Fibroblast of peridontal ligament (primary cell): ENCODE results near the gene RNASE11.
"Not testable (repeated sequence)": the region's sequence is repeated elsewhere in the genome, so short reads cannot be mapped to it uniquely, and the experiment has no call there.

ENCODE experiments used
- DNase-seq: peaks from one replicate; pipeline ENCODE4 v3.0.0-alpha.2; 2010; ENCODE audit errors: extremely low read depth

Gene RNASE11

DNA sequence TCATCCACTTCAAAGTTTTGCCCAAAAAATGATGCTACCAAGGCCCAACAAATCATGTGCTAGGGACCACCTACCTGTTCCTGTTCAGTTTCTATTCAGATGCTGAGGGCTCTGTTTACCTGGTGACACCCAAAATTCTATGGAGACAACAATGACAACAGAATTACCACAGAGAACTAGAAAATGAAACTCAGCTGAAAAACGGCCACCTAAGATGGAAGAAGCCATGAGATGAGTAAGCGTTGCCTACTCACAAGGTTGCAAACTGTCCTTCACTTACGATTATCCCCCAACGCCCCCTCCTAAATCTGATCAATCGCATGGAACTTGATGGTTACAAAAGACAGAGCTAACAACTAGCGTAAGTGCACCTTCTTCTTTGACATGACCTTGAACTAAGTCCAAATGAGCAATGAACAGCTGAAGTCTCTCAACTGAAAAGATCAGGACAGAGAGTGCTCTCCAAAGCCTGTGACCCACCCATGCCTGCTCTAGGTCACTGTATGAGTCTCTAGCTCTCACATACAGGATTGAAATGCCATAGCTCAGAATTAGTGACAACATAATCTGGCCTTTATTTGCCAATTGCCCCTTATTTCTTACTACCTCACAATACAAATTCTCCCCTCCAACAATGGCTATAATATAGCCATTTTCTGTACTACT is at the start of gene RNASE11:
Gene RNASE11, minus strand, starts transcription at position 513 of the 666 bp plus-strand sequence.
- no peak for DNase-seq

DNA sequence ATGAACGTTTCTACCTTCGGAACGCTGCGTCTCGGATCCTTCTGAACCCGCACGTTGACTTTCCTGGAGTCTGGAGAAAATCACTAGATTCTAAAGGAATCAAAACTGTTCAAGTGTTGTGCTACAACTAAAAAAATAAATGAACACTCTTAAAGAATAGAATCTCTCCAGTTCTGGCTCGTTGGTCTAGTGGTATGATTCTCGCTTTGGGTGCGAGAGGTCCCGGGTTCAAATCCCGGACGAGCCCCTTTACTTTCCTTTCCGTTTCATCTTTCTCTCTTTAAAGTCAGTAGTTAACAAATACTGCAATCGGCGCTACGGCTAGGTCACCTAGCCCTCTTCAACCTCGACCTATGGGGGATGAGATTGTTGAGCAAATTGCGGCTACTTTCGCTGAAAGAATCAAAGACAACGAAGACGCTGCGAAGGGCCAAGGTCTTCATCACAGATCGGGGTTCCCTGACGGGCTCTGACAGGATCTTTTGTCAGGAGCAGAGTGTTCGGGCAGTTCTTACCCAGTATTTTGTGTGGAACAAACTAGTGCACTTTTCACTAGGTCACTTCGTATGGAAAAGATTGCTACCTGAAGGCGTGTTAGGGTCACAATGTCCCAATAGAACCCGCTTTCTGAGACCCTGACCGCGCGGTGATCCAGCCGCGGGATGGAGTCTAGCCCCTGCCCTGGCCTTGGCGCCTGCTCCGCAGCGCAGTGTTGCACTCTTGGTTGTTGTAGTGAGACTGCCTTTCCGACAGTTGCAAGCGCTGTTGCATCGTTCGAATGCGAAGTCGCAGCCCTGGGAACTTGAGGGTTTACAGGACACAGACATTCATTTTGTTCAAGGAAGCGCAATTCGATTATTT is 45.3 kb upstream of the RNASE11 start:
- DNase-seq: peak; percentile 87

DNA sequence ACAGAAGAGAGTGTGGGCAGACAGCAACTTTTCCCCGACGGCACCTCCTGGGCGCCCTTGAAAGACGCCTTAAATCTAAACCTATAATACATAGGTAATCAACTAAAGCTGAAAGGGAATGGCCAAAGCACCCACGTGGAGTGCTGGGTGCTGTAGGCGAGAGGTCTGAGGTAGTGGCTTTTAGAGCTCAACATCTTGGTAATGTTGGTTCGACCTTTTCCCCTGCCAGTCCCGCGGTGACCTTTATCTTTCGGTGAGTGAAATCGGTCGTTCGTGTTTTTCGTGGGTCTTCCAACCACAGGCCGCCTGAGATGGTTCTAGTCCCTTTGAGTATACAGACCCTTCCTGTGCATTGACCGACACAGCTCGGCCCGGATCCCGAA is 44.6 kb upstream of the RNASE11 start:
- DNase-seq: no peak

DNA sequence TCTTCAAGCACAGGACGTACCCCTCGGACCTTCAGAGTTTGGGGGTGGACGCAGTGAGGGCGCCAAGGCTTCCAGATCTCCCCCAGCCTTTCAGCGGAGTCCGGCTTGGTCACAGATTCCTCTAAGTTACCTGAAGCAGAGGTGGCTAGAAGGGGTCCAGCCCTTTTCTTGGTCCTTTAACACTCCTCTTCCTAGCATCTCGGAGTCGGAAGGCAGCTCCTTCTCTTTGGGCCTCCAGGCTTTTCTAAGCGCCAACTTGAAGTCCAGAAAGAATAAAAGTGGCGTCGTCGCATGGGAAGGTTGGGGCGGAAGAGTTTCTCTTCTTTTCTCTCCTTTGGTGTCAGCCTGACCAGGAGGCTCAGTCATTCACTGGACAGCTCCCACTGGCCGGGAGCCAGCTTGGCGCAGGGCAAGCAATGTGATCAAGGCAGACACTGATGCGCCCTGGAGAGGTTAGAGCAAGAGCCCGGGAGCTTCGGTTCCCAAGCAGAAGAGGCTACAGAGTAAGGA is 44.1 kb upstream of the RNASE11 start:
- DNase-seq: peak; percentile 51

DNA sequence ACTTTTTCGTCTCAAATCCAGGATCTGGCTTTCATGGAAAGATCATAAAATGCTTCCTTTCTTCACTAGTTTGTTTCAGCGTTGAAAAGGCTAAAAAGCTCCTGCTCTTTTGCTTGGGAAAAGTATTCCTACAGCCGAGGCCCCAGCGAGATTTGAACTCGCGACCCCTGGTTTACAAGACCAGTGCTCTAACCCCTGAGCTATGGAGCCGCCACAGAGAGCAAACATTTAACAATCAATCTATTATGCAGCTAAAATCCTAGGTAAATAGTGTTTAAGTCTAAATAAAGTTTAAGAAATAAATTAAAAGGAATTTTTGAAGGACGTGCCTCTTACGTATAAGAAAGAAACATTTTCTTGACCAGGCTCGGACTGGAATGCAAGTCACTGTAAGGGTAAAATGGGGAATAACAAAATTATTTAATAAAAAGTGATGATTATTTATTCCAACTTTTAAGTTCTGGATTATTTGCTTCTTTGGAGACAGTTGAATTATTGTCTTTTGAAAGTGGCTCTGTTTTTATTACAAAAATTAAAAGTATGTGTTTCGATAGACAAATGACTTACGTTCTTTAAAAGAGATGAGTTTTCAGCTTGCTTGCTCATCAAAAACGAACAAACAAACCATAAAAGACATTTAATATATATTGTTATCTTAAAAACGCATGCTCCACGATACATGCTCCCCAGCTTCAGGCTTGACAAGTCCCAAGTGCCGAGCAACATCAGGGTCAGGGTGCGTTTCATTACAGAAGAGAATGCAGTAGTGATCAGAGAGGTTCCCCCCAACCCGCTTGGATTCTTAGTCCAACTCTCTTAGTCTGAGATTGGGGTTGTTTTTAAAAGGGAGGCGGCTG is 43.5 kb upstream of the RNASE11 start:
- peak; percentile 75 for DNase-seq

DNA sequence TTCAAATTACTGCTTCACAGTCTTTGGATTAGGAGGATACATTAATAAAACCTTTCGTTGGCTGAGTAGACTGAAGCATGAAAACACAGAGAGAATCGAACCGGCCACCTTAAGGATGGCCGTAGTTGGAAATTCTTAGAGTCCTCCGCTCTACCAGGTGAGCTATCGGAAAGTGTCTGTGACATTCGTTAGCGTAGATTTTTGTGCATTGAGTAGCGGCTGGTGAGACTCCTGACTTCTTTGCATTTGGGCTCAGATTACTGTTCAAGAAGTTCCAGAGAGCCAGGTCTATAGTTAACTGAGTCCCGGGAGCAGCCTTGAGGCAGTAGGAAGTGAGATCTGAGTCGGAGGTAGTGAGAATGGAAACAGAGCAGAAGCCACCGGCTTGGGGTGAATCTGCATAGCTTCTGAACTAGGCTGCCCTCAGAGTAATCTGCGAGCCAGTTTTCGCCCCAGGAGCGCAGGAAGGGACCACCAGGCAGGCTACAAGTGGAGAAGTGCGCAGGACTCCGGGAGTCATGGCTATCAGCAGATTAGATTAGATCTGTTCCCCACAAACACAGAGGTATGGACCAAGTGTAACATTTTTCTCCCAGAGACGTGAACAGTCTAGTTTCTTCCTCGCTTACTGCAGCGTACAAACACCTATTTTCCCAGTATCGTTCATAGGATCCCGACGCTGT is 42.7 kb upstream of the RNASE11 start:
- no peak for DNase-seq

DNA sequence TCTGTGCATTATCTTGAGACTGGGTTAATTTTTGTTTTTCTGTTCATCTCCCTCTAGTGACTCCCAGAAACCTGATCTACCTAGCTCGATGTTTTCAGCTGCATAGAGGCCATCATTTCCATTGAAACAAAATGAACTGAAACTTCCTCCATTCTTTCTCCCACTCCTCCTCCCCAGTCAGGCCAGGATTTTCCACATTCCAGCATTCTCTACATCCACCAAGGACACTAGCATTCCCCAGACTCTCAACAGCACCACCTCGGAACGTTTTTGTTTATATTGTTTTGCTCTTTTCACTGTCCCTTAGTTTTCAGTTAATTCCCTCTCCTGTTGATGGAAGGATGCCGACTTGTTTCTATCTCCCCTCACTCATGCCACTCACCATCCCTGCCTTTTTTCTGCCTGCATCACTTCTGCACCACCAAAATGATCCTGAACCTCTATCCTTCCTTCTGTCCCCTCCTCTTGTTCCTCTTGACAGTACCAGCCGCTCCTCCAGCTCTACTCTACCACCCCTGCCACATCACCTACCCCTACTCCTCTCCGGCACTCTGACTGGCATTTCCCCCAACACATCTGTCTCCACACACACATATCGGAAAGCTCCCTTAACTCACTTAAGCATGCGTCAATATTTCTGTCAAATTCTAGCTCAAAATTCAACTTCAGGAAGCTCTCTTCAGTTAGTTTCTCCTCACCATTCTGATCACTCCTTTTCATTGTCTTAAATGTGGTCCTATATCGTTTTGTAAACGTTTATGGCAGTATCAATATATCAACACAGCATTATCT is 40.5 kb upstream of the RNASE11 start:
- no peak for DNase-seq

DNA sequence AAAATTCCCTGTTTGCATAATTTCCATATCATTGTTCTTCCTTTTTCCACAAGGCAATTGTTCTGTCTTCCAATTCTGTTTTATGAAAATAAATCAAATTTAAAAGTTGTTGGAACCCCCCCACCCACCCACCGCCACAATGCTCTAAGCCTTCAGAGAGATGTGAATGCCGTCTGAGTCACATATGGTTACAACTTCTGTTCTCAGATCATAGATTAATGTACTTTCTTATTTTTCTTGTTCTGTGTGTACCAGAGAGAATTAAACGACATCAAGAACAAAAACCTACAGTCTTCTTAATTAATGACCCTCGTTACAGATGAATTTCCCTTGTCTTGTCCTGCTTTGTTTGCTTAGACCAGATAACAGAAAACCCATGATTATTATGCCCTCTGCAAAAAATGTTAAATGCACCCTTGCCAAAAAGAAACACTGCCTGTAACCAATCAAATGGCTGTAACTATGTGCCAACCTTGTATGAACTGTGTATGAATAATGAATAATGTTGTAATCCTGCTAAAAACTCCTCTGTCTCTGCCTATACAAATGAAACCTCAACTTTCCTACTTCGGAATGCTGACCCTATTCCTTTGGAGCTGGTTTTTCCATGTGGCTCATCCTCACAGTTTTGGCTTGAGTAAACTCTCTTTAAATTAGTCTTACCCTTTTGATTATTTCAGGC is 39.7 kb upstream of the RNASE11 start:
- DNase-seq: no peak

DNA sequence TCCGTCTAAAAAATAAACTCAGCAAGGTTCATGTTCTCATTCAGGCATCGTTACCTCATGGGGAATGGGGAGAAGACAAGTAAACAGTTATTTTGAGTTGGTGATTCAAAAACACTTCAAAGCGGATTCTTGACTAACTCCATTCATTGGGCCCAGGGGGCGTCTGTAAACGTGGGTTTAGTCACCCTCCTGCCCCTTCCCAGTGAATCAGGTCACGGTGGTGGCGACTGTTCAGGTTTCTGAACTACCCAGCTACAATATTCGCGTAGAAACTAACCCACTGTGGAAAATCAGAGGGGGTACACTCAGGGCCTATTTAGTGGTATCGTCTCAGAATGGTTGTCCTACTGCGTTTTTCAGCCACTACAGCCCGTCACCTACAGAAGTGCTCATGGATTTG is 38.5 kb upstream of the RNASE11 start:
- no peak for DNase-seq

DNA sequence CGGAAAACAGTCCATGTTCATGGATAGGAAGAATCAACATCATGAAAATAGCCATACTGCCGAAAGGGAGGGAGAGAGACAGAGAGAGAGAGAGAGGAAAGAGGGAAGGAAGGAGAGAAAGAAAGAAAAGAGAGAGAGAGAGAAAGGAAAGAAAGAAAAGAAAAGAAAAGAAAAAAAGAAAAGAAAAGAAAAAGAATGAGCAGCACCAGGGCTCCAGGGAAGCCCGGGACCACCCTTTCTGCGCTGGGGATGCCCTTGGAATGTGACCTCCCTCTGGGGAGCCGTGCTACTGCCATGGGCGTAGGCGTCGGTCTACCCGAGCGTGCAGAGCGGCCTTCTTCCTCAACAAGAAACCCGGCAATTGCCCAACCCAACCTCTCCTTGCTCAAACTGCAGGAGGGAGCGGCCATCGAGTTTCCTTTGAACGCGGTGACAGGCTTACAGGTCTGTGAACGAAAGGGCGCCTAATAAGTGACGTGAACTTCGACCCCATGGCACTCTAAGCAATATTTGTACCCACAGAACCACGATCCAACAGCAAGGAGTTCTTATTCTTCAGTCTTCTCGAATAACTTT is 36.8 kb upstream of the RNASE11 start:
- peak; percentile 51 for DNase-seq

DNA sequence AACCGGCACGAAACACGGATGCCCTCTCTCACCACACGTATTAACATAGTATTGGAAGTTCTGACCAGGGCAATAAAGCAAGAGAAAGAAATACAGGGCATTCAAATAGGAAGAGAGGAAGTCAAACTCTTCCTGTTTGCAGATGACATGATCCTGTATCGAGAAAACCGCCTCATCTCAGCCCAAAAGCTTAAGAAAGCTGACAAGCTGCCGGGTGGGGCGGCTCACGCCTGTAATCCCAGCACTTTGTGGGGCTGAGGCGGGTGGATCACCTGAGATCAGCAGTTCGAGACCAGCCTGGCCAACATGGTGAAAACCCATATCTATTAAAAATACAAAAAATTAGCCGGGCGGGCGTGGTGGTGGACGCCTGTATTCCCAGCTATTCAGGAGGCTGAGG is 36.0 kb upstream of the RNASE11 start:
- DNase-seq: no peak

DNA sequence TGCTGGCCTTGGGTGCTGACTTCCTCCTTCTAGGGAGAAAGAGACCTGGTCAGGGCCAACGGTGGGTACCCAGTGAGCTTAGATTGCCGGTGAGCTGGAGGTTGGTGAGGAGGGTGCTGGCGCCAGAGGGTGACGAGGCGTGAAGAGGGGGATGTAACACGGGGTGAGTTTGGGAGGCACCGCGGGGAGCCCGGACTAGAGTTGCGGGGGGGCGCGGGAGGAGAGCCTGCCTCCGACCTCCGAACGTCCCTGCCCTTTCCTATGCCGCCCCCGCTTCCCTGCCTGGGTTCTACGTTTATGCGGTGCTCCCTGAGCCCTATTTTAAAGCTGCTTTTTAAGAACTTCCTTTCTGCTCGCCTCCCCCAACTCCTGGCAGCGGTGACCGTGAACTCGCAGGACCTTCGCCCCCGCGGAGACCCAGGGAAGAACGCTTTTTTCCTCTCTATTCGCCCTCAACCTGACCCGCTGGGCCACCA is 35.1 kb upstream of the RNASE11 start:
- no peak for DNase-seq

DNA sequence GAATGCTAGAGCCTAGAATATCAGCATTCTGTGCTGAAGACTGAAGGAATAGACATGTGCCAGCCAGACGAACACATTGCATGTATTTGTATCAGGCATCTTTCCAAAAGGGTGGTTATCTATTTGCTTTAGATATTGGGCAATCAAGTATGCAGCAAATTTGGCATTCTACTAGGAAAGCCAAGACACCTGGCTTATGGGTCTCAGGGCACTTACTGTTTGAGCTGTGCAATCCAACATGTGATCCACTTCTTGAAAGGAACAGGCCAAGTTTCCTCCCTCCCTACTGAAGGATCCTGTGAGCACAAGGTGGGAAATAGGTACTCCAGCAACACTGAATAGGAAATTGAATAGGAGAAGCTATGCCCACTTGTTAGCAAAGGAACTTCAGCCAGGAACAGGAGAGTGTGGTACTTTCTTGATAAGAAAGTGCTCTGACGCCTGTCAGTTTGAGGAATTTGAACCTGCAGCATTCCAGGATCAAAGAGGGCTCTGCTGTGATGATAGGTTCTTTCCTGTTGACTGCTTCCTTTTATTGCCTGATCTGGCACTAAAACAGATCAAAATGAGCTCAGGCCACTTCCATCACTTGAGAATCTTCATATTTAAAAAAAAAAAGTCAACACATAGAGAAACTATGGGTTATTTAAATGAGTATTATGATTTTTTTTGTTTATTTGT is 33.1 kb upstream of the RNASE11 start:
- no peak for DNase-seq

DNA sequence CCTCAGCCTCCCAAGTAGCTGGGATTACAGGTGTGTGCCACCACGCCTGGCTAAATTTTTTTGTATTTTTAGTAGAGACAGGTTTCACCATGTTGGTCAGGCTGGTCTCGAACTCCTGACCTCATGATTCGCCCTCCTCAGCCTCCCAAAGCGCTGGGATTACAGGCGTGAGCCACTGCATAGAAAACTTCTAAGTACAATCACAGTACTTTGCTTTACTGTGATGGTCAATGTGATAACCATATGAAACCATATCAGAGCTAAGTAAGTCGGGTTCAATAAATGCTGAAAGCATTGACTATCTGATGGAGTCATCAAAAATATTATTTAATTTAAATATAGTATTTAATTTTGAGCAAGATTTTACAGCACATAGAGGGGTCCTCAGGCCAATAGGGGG is 31.9 kb upstream of the RNASE11 start:
- not testable (repeated sequence) for DNase-seq

DNA sequence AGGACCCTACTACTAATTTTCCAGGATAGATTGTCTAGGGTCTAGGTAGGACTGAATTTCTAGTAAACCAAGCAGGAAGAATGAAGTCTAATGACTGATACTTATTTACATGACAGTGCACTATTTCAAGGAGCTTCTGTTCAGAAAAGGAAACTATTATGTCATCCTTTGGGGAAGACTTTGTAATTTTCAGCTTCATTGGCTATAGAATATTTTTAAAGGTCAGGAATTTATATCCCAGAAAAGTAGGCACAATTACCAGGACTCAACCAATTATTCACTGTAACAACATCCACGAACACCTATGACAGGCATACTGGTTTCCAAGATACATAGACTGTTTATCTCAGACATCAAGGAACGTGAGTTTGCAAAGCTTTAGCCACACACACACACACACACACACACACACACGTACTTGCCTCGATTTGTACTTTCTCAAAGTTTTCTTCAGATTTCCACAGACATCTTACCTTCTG is 30.5 kb upstream of the RNASE11 start:
- no peak for DNase-seq

DNA sequence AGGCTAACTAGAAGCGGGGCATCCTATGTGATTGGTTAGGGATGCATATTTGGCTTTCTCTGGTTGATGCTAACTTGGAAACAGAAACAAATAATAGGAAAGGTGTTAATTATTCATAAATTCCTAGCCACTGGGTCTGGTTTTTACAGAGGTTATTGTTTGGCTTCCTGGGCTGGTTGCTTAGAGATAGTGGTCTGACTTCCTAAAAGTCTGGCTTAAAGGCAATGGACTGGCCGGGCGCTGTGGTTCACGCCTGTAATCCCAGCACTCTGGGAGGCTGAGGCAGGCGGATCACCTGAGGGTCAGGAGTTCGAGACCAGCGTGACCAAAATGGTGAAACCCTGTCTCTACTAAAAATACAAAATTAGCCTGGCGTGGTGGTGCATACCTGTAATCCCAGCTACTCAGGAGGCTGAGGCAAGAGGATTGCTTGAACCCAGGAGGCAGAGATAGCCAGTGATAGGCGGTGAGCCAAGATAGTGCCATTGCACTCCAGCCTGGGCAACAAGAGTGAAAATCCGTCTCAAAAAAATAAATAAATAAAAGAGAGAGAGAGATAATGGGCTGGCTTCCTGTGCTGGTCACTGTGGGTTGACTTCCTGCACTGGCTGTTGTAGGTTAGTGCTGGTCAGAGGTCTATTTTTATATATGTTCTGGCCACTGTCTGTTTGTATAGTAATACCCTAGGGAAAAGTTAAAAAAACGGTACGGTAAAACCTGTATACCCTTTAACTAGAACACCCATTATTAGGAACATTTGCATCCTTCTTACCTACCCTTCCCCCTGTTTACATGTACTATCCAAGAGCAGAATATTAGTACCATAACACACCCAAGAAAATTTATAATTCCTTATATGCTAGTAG is 29.6 kb upstream of the RNASE11 start:
- DNase-seq: no peak

DNA sequence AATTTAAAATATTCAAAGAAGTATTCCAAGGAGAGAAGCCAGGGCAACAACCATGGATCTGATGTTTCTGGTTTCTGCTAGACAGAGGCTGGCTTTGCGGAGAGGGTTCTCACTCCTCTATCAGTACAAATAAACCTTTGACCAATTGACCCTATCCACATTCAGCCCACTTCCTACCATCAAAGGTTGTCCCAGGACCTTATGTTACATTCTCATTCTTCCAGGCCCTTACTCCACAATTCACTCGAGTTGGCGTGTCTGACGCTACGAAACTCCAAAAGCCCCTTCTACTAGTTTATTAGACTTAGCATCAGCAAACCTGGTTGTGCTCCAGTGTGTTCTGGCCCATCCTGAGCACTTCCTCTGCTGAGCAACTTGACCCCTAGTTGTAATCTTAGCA is 28.2 kb upstream of the RNASE11 start:
- DNase-seq: no peak
